Right renal cortex interstitium (tissue), 3 donors: ENCODE measurements around the gene SENP7. TPM values are rescaled to one million over a fixed set of nuclear protein-coding genes. Genes with fewer than 3 reads are reported as not detected.

Experiments used
- DNase-seq, 3 donors: peaks; one replicate each; pipeline ENCODE4 v3.0.0-alpha.2; 2013; ENCODE audit warnings: low read depth in 3 of 3, low spot score in 2 of 3
- polyA plus RNA-seq, 3 donors: library from polyadenylated mRNA; unstranded; fragments of 120-200 nt; gene quantifications; one replicate each; pipeline ENCODE4 v1.2.1, GENCODE V29; 2013; ENCODE audit not compliant: insufficient read length in 3 of 3

SENP7 gene
- polyA plus RNA-seq, 3 donors, result 61.6 to 83.6 (median 79.8) TPM

GRCh38 chr3:101279765-101280385 lies 233.1 kb downstream of the SENP7 start:
- DNase-seq, result no peak

DNA sequence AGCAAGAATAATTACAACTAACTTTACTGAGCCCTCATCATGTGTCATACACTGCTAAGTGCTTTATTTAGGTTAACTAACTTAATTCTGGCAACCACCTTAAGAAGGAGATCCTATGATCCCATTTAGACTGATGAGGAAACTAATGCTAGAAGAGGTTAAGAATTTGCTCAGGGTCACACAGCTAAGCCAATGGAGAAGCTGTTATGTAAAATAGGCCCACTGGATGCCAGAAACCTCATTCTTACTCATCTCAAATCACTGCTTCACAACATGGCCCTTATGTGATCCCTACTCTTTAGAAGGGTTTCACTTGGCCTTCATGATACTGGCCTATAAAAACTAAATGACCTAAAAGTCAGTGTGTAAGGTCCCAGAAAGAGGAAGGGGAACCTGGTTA lies 233.8 kb downstream of the SENP7 start:
- DNase-seq, result no peak

- DNase-seq, result no peak
These were observed 234.3 kb downstream of the SENP7 start for GRCh38 chr3:101278727-101279126.

Other genes starting within 250 kb of the SENP7 start
- gene IMPG2, start 192.6 kb downstream of the SENP7 start, polyA plus RNA-seq, result under 1 TPM; 0.33 to 0.58 (median 0.41) TPM
- gene TRMT10C, start 48.7 kb upstream of the SENP7 start, polyA plus RNA-seq, result 10 to 100 TPM; 38.7 to 44.5 (median 38.9) TPM
- gene PCNP, start 61.0 kb upstream of the SENP7 start, polyA plus RNA-seq, result 100 to 1,000 TPM; 201 to 231 (median 227) TPM
- gene ZBTB11, start 163.9 kb upstream of the SENP7 start, polyA plus RNA-seq, result 10 to 100 TPM; 22.1 to 25.0 (median 22.2) TPM
- gene RPL24, start 173.5 kb upstream of the SENP7 start, polyA plus RNA-seq, result 1,000 to 10,000 TPM; 1,608 to 1,752 (median 1,649) TPM
- gene CEP97, start 211.4 kb upstream of the SENP7 start, polyA plus RNA-seq, result 10 to 100 TPM; 13.9 to 15.5 (median 14.4) TPM